Neural cell (in vitro differentiated cells): ENCODE results near the gene NACC2. TPM values are rescaled to one million over a fixed set of nuclear protein-coding genes. Genes with fewer than 3 reads are reported as not detected.

Experiments
- H2AFZ ChIP-seq: fragments of 200-600, 300-800 bp; sonication (generic), shearing (Covaris generic); 2 replicates; pipeline ENCODE4 v1.6.0; 2014; ENCODE audit warnings: low read depth, mild to moderate bottlenecking, antibody characterized with exemption, low read length, moderate library complexity
- H3F3A ChIP-seq: fragments of 200-600 bp; shearing (Covaris generic); 2 replicates; pipeline ENCODE4 v1.6.1; 2016; ENCODE audit warnings: mild to moderate bottlenecking, moderate library complexity, mixed read lengths, antibody characterized with exemption, low read length; ENCODE audit not compliant: insufficient read depth, poor library complexity, severe bottlenecking
- H3K27ac ChIP-seq: fragments of 200-600, 300-800 bp; sonication (generic), shearing (Covaris generic); 2 replicates; pipeline ENCODE4 v1.5.1; 2014; ENCODE audit warnings: mild to moderate bottlenecking, low read length, moderate library complexity
- H3K27me3 ChIP-seq: fragments of 300-800, 200-600 bp; sonication (generic), shearing (Covaris generic); 2 replicates; pipeline ENCODE4 v1.6.0; 2014; ENCODE audit warnings: mild to moderate bottlenecking, low read depth, low read length, moderate library complexity; ENCODE audit not compliant: insufficient read depth
- H3K36me3 ChIP-seq: fragments of 300-800, 200-600 bp; sonication (generic), shearing (Covaris generic); 2 replicates; pipeline ENCODE4 v1.5.1; 2014; ENCODE audit warnings: mild to moderate bottlenecking, antibody characterized with exemption, low read length, moderate library complexity; ENCODE audit not compliant: insufficient read depth
- H3K4me2 ChIP-seq: fragments of 300-800, 200-600 bp; sonication (generic), shearing (Covaris generic); 2 replicates; pipeline ENCODE4 v1.6.0; 2014; ENCODE audit warnings: mild to moderate bottlenecking, low read length
- H3K4me3 ChIP-seq: fragments of 300-800, 200-600 bp; sonication (generic), shearing (Covaris generic); 2 replicates; pipeline ENCODE4 v1.5.1; 2014; ENCODE audit warnings: mild to moderate bottlenecking, low read length, moderate library complexity
- H3K79me2 ChIP-seq: fragments of 200-600 bp; shearing (Covaris generic); replicated peaks from 2 replicates; pipeline ENCODE4 v1.6.0; 2014; ENCODE audit warnings: mild to moderate bottlenecking, low read length, moderate library complexity; ENCODE audit not compliant: insufficient read depth
- H3K9ac ChIP-seq: fragments of 300-800, 200-600 bp; sonication (generic), shearing (Covaris generic); 2 replicates; pipeline ENCODE4 v1.6.1; 2016; ENCODE audit warnings: mild to moderate bottlenecking, low read length, mixed read lengths
- H3K9me2 ChIP-seq: fragments of 200-600 bp; shearing (Covaris generic); 2 replicates; pipeline ENCODE4 v1.6.1; 2016; ENCODE audit warnings: mild to moderate bottlenecking, low read length, mixed read lengths; ENCODE audit not compliant: insufficient read depth
- H3K9me3 ChIP-seq: fragments of 200-600, 300-800 bp; sonication (generic), shearing (Covaris generic); 2 replicates; pipeline ENCODE4 v1.6.1; 2016; ENCODE audit warnings: mild to moderate bottlenecking, mixed run types, low read length, moderate library complexity, mixed read lengths
- H4K20me1 ChIP-seq: fragments of 200-600 bp; shearing (Covaris generic); 2 replicates; pipeline ENCODE4 v1.6.1; 2016; ENCODE audit warnings: mild to moderate bottlenecking, mixed run types; ENCODE audit not compliant: insufficient read depth
- EP300 ChIP-seq: fragments of 450-650 bp; conservative IDR thresholded peaks from 2 replicates; pipeline ENCODE4 v1.6.1; 2014; ENCODE audit warnings: antibody characterized with exemption, mild to moderate bottlenecking, moderate library complexity; ENCODE audit not compliant: poor library complexity, severe bottlenecking
- EZH2 ChIP-seq: fragments of 200-600, 300-800 bp; shearing (Covaris generic), sonication (generic); IDR thresholded peaks from 2 replicates; pipeline ENCODE4 v1.6.1; 2014; ENCODE audit warnings: antibody characterized with exemption, low read length, borderline replicate concordance, mild to moderate bottlenecking; ENCODE audit not compliant: insufficient read depth, poor library complexity, severe bottlenecking
- MXI1 ChIP-seq: fragments of 450-650 bp; conservative IDR thresholded peaks from 2 replicates; pipeline ENCODE4 v1.6.1; 2014; ENCODE audit warnings: antibody characterized with exemption, mild to moderate bottlenecking; ENCODE audit not compliant: poor library complexity, severe bottlenecking
- POLR2AphosphoS5 ChIP-seq: IDR thresholded peaks from 2 replicates; pipeline ENCODE4 v1.6.1; 2012
- RAD21 ChIP-seq: fragments of 450-650 bp; conservative IDR thresholded peaks from 2 replicates; pipeline ENCODE4 v1.6.1; 2014; ENCODE audit warnings: antibody characterized with exemption, mild to moderate bottlenecking, moderate library complexity
- SMC3 ChIP-seq: fragments of 450-650 bp; conservative IDR thresholded peaks from 2 replicates; pipeline ENCODE4 v1.6.1; 2014; ENCODE audit warnings: antibody characterized with exemption, mild to moderate bottlenecking, moderate library complexity; ENCODE audit not compliant: poor library complexity
- TAF1 ChIP-seq: IDR thresholded peaks from 2 replicates; pipeline ENCODE4 v1.6.1; 2012; ENCODE audit warnings: low read depth
- polyA plus RNA-seq: library from polyadenylated mRNA; depleted of rRNA; stranded (reverse); fragments of >200 nt; gene quantifications from 2 replicates; pipeline ENCODE4 v1.2.3, GENCODE V29; 2014
- TF ChIP-seq, protein P1 (sequence below): fragments of 450-650 bp; IDR thresholded peaks from 2 replicates; pipeline ENCODE4 v1.5.1; 2014; ENCODE audit warnings: antibody characterized with exemption, mild to moderate bottlenecking, moderate library complexity; ENCODE audit not compliant: poor library complexity, severe bottlenecking
- TF ChIP-seq, protein P2 (sequence below): IDR thresholded peaks from 2 replicates; pipeline ENCODE4 v1.6.1; 2012; ENCODE audit warnings: borderline replicate concordance

Gene NACC2
- polyA plus RNA-seq, 1 donor from 2014 or later = 1.7 TPM

DNA sequence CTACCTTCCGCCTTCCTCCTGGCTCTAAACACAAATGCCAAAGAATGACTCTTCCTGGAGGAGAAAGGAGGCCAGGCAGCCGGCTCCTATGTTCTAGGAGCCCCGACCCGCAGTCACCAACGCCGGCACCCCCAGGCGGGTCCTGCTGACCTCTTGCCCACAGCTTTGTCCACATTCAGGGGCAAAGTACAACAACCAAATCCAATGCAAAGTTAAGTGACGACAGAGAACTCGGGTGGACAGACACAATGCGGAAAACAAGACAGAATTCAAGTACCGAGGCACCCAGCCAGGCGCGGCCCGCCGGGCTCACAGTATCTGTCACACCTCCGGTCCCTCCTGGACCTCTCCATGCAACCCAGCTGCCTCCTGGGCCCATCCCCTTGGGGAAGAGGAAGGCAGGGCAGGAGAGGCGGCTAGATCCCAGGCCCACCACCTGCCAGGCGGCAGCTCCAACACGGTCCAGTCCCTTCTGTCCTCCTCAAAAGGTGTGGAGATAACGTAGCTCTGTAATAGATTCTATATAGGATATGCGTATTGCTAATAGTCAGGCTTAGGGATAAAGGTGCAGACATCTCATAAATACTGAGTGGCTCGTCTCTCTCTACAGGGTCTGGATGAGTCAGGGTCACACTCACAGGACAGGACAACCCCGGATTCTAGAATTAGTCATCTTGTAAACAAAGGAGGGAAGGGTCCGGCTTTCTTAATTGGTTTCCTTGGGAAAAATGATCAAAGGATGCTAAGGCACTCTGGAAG is 87.0 kb downstream of the NACC2 start:
- Histone ChIP-seq H4K20me1 (no peaks in the 10 kb centered on the region), H3K9me3 (no peaks in the 10 kb centered on the region), H3K27ac (no peak overlapping the region), H3K9me2 (no peaks in the 10 kb centered on the region), H3K27me3 (no peaks in the 10 kb centered on the region), H2AFZ (no peak overlapping the region), H3K79me2 (no peaks in the 10 kb centered on the region), H3K4me2 (no peak overlapping the region), H3K4me3 (no peak overlapping the region), H3F3A (no peaks in the 10 kb centered on the region), H3K36me3 (no peaks in the 10 kb centered on the region), H3K9ac (peak overlapping the region; percentile 17)
- TF ChIP-seq RAD21 = no peak
- no peak for TF ChIP-seq TAF1
- no peak for TF ChIP-seq EZH2
- TF ChIP-seq, protein P1, sequence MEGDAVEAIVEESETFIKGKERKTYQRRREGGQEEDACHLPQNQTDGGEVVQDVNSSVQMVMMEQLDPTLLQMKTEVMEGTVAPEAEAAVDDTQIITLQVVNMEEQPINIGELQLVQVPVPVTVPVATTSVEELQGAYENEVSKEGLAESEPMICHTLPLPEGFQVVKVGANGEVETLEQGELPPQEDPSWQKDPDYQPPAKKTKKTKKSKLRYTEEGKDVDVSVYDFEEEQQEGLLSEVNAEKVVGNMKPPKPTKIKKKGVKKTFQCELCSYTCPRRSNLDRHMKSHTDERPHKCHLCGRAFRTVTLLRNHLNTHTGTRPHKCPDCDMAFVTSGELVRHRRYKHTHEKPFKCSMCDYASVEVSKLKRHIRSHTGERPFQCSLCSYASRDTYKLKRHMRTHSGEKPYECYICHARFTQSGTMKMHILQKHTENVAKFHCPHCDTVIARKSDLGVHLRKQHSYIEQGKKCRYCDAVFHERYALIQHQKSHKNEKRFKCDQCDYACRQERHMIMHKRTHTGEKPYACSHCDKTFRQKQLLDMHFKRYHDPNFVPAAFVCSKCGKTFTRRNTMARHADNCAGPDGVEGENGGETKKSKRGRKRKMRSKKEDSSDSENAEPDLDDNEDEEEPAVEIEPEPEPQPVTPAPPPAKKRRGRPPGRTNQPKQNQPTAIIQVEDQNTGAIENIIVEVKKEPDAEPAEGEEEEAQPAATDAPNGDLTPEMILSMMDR = no peak
- TF ChIP-seq SMC3 = no peak

DNA sequence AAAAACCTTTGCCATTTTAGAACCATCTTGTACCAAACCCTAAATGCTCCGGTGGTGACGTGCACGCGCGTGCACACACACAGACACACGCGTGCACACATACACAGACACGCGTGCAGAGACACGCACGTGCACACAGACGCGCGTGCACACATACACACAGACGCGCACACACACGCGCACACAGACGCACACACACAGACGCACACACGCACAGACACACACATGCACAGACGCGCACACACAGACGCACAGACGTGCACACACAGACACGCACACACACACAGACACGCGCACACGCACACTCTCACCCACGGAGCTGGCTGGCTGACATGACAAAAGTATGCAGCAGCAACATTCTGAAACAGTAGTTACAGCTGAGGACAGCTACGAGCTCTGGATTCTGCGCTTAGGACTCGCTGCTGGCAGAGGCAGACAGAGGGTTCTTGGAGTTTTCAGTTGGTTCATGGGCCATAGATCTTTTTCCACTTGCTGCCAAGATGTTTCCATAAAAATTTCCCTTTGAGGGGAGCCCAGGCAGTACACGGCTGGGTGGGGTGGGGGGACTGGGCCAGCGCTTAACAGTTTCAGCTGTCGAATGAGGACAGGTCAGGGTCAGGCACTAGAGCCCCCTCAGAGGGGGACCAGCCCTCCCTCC is 87.7 kb downstream of the NACC2 start:
- H3K4me3 ChIP-seq = no peak overlapping the region

DNA sequence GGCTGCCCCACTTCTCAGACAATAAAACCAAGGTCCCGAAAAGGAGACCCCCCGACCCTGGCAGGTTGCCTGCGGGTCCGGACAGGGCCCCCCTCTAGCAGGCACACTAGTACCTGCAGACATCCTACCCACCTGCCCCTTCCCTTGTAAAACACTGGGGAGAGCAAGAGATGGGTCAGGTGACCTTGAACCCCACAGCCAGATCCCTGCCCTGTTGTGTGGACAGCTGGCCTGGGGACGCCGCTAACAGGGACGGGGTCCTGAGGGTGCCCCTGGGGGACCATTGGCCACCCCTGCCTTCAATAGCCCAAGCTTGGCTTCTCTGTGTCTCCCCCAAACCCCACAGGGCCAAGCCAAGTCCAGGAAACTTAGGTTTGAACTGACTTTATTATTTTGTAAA is 88.9 kb downstream of the NACC2 start:
- Histone ChIP-seq H3K4me2 (no peak overlapping the region), H4K20me1 (no peaks in the 10 kb centered on the region), H3K9ac (no peak overlapping the region), H3K9me2 (no peaks in the 10 kb centered on the region), H3K9me3 (no peaks in the 10 kb centered on the region), H3K27ac (no peak overlapping the region), H3K36me3 (no peaks in the 10 kb centered on the region), H3K4me3 (no peak overlapping the region), H3K27me3 (no peaks in the 10 kb centered on the region), H3F3A (no peaks in the 10 kb centered on the region), H2AFZ (no peak overlapping the region), H3K79me2 (no peaks in the 10 kb centered on the region)
- TF ChIP-seq SMC3 (no peak), EZH2 (no peak), POLR2AphosphoS5 (no peak), TAF1 (no peak), EP300 (no peak), RAD21 (no peak), MXI1 (no peak)
- TF ChIP-seq, protein P2, sequence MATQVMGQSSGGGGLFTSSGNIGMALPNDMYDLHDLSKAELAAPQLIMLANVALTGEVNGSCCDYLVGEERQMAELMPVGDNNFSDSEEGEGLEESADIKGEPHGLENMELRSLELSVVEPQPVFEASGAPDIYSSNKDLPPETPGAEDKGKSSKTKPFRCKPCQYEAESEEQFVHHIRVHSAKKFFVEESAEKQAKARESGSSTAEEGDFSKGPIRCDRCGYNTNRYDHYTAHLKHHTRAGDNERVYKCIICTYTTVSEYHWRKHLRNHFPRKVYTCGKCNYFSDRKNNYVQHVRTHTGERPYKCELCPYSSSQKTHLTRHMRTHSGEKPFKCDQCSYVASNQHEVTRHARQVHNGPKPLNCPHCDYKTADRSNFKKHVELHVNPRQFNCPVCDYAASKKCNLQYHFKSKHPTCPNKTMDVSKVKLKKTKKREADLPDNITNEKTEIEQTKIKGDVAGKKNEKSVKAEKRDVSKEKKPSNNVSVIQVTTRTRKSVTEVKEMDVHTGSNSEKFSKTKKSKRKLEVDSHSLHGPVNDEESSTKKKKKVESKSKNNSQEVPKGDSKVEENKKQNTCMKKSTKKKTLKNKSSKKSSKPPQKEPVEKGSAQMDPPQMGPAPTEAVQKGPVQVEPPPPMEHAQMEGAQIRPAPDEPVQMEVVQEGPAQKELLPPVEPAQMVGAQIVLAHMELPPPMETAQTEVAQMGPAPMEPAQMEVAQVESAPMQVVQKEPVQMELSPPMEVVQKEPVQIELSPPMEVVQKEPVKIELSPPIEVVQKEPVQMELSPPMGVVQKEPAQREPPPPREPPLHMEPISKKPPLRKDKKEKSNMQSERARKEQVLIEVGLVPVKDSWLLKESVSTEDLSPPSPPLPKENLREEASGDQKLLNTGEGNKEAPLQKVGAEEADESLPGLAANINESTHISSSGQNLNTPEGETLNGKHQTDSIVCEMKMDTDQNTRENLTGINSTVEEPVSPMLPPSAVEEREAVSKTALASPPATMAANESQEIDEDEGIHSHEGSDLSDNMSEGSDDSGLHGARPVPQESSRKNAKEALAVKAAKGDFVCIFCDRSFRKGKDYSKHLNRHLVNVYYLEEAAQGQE = no peak
- TF ChIP-seq, protein P1 = no peak

More for the DNA sequence above, 87.7 kb downstream of the NACC2 start:
- Histone ChIP-seq H3K27me3 (no peaks in the 10 kb centered on the region), H3K9ac (peak overlapping the region; percentile 17), H3K27ac (peak overlapping the region; percentile 14), H3K4me2 (no peak overlapping the region), H2AFZ (no peak overlapping the region), H4K20me1 (no peaks in the 10 kb centered on the region), H3K36me3 (no peaks in the 10 kb centered on the region), H3K79me2 (no peaks in the 10 kb centered on the region), H3K9me3 (no peaks in the 10 kb centered on the region), H3F3A (no peaks in the 10 kb centered on the region), H3K9me2 (no peaks in the 10 kb centered on the region)
- TF ChIP-seq EP300 = no peak
- peak; percentile 16 for TF ChIP-seq MXI1
- TF ChIP-seq POLR2AphosphoS5 = peak; percentile 59
